NK-92 (cell line): ENCODE results near the gene CDC42BPB.

Source experiments
- DNase-seq: peaks from one replicate; lab custom pipeline; 2025; ENCODE audit not compliant: unreplicated experiment; lab: John Stamatoyannopoulos, UW

Gene CDC42BPB

DNA sequence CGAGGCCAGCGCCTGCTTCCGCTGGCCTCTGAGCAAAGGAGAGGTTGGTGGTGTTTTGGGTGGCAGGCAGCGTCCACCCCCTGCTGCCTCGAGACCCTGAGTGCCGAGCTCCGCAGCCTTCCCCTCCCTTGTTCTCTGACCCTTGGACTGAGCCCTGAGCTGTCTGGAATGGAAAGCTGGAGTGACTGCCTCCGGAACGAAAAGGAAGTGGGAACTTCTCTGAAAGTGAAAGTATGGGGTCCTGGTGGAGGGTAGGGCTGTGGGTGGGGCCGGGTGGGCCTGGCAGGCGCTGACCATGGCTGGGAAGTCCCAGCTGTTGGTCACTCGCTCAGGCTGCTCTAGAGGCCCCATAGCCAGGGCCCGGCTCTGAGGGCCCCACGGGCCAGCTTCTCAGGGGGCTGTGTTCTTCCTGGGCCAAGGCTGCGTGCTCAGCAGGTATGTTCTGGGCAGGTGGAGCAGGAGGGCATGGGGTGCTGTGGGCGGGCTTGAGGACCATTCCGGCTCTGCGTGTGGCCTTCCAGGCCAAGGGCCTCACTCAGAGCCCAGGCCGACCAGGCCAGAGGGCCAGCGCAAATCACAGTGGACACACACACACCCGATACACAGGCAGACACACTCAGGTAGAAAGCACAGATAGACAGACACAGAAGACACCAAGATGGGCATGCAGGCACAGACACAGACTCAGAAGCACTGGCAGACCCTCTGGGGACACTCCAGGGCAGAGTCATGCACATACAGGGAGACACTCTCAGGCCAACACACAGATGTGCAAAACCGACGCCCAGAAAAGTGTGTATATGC, 37.3 kb upstream of the CDC42BPB start, which contains the start of gene EXOC3L4:
TSS of gene EXOC3L4 (plus strand) at position 320 of the 804 bp plus-strand sequence. CDS start 5,495 bp downstream, outside the sequence.
- no peak for DNase-seq

GRCh38 chr14:103093856-103094405, 36.6 kb upstream of the CDC42BPB start:
- DNase-seq: no peak

- no peak for DNase-seq
Observed at GRCh38 chr14:103091883-103092222, 34.5 kb upstream of the CDC42BPB start.

DNA sequence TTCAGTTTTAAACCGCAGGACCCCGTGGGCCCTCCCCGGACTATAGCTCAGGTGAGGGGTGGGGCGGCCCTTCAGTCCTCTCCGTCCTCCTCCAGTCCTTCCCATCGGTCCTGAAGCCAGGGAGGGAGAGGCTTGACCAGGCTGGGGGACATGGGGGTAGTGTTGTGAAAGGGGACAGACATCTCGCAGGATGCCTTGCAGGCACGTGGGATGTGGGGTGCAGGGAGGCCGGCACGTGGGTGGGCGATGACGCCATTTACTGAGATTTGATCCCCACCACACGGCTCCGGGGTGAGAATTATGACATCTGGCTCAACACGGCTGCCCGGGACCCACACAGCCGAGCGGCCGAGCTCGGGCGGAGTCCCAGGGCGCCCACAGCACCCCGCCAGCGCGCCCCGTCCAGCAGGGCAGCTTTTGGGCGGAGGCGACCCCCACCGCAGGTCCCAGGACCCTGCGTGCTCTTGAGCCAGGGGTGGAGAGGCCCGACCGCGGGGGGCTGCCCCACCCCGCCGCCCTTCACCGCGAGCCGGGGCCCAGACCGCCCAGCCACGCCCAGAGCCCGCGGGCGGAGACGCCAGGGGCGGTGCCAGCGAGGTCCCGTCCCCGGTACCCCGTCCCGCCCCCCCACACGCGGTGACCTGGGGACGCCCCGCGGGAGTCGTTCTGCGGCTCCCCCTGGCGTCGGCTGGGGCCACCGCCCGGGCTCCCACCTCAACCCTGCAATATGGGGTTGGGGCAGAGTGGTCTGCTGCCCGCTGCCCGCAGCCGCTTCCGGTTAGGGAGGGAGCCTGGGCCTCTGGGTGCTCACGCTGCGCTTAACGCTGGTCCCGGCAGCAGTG, 33.9 kb upstream of the CDC42BPB start:
- no peak for DNase-seq

DNA sequence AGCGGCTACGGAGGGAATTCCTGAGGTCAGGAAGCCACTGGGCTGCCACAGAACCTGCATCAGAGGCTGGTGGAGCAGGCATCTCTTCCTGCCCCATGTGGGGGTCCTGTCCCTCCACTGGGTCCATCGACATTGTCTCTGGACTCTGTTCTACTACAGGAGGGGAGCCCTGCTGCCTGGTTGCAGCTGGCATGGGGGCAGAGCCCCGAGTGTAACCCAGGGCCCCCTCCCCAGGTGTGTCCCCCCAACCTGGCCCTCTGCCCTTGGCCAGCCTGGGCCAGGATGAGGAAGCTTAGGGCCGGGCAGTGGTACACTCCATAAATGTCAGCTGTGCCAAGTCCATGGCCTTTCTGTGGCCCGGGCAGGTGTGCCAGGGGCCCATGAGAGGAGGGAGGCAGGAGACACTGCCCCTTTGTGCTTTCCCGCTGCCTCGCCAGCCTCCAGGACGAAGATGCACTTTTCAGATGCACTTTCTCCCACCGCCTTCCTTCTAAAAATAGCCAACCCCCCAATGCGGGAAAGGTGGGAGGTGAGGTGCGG, 33.2 kb upstream of the CDC42BPB start:
- DNase-seq: no peak

GRCh38 chr14:103089386-103090335, 32.3 kb upstream of the CDC42BPB start:
- no peak for DNase-seq

DNA sequence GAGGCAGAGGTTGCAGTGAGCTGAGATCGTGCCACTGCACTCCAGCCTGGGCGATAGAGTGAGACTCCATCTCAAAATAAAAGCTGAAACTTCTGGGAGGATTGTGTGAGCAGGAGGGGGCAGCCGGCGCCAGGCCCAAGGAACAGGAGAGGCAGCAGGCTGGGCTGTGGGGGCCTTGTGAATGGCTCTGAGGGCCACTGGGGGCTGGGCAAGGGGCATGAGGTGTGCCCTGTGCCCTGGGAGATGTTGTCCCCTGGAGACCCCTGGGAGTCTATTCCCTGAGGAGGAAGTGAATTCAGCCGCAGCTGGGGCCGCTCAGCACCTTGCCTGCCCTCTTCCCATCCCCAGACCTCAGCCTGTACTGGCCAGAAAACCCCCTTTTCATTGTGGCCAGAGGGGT, 31.6 kb upstream of the CDC42BPB start:
- no peak for DNase-seq

- DNase-seq: no peak
Observed at GRCh38 chr14:103087343-103087835, 30.0 kb upstream of the CDC42BPB start.

DNA sequence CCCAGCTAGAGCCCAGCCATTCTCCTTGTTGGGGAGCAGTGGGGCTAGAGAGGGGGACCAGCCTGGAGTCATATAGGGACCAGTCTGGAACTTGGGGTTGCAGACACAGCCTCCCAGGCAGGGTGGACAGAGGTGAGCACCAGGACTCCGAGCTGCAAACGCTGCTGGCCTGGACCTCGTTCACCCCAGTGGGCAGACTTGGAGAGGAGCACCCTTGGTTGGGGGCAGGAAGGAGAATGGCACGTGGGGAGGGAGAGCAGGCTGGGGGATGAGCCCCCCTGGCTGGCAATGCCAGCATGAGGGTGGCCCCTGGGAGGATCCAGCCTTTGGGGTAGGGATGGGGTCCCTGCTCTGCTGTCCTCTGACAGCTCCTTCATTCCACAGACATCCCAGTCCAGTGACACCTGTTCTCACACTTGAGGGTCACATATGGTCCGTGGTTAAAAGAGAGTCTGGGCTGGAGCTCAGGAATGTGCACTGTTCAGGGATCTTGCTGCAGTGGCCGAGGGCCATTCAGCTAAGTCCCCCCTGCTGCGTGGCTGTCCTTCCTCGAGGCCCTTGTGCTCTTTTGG, 29.5 kb upstream of the CDC42BPB start:
- no peak for DNase-seq

- no peak for DNase-seq
Observed at GRCh38 chr14:103085106-103086091, 28.1 kb upstream of the CDC42BPB start.

GRCh38 chr14:103084021-103084919, 26.9 kb upstream of the CDC42BPB start, which contains the start of gene LBHD2:
Gene LBHD2 (plus strand): TSS chr14:103084210. CDS start chr14:103086013, 1,803 bp downstream.
- no peak for DNase-seq

DNA sequence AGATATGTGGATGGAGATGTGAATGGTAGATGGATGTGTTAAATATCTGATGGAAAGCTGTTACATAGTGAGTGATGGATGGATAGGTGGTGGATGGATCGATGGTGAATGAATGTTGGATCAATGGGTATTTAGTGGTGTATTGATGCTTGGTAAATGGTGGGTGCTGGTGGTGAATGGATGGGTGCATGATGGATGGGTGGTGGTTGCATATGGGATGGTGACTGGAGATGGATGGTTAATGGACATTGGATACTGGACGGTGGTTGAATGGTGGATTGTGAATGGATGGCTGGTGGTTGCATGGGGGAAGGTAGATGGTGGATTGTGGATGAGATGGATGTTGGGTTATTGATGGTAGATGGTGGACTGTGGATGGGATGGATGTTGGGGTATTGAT, 24.6 kb upstream of the CDC42BPB start:
- no peak for DNase-seq

GRCh38 chr14:103078860-103079587, 21.7 kb upstream of the CDC42BPB start:
- DNase-seq: no peak

DNA sequence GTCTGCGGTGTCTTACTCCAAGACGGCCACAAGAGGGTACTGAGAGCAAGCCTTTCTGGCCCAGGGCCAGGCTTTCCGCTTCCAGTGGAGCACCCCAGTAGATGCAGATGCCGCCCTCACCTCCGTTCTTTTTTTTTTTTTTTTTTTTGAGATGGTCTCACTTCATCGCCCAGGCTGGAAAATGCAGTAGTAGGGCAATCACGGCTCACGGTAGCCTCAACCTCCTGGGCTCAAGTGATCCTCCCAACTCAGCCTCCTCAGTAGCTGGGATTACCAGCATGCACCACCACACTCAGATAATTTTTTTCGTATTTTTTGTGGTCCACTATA, 21.0 kb upstream of the CDC42BPB start:
- peak; percentile 7 for DNase-seq

- DNase-seq: no peak
Observed at GRCh38 chr14:103074729-103075367, 17.5 kb upstream of the CDC42BPB start.

DNA sequence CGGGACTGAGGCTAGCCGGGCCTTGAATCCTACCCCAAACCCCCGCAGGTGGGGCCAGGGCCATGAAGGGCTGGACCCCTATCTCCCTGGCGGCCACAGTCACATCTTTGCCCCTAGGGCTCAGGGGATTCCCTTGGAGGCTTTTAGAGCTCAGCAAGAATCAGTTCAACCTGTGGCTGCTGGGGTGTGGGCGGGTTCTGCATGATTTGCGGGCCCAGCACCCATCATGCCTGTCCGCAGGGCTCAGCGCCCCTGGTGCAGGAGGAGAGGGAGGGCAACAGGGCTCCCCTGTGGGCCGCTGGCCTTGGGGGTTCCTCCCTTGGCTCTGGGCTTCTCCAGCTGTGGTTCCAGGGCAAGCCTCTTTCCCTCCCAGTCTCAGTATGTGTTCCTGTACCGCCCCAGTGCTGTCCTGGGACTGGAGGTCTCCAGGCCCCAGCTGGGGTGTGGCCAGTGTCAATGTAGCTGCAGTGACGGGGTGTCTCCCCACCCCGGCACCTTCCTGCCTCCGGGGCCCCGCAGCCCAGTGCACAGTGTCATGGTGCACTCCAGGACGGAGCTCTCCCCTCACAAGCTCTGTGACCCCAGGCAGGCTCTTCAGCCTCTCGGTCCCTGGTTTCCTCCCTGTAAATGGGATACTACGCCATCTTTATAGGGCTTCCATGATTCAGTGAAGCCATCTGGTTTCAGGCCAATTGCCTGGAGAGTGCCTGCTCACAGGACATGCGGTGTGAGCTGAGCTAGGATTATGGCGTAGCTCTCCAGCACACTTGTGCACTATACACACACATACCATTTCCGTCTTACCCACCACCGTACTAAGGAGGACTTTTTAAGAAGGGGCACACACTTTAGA, 16.8 kb upstream of the CDC42BPB start:
- DNase-seq: no peak
